Measurements from ENCODE around the gene CHAC1.

The CHAC1 gene

GRCh38 chr15:40933517-40933902 lies 19.8 kb upstream of the CHAC1 start:
- H3K4me2 ChIP-seq (ENCODE audit: low read length): no peak overlapping the region

GRCh38 chr15:40934457-40934856 lies 18.8 kb upstream of the CHAC1 start:
- H3K4me2 ChIP-seq (ENCODE audit: low read length): no peak overlapping the region
- no peaks in the 10 kb centered on the region for H3K9me3 ChIP-seq (ENCODE audit: control insufficient read depth, insufficient read depth, low read length)
- TF ChIP-seq, protein P1, sequence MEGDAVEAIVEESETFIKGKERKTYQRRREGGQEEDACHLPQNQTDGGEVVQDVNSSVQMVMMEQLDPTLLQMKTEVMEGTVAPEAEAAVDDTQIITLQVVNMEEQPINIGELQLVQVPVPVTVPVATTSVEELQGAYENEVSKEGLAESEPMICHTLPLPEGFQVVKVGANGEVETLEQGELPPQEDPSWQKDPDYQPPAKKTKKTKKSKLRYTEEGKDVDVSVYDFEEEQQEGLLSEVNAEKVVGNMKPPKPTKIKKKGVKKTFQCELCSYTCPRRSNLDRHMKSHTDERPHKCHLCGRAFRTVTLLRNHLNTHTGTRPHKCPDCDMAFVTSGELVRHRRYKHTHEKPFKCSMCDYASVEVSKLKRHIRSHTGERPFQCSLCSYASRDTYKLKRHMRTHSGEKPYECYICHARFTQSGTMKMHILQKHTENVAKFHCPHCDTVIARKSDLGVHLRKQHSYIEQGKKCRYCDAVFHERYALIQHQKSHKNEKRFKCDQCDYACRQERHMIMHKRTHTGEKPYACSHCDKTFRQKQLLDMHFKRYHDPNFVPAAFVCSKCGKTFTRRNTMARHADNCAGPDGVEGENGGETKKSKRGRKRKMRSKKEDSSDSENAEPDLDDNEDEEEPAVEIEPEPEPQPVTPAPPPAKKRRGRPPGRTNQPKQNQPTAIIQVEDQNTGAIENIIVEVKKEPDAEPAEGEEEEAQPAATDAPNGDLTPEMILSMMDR (IDR thresholded peaks at IDR 0.05; ENCODE audit: low read depth, low read length, poor library complexity, severe bottlenecking): no peak
- TF ChIP-seq EZH2phosphoT487 (IDR thresholded peaks at IDR 0.05; ENCODE audit: borderline replicate concordance, low read length): no peak
- H3K27me3 ChIP-seq (ENCODE audit: control insufficient read depth, low read length): peaks cover 24% of the 10 kb centered on the region
- H3K27ac ChIP-seq (ENCODE audit: low read depth, low read length): no peak overlapping the region
- H3K9me2 ChIP-seq (replicated peaks; ENCODE audit: control insufficient read depth, low read length): no peaks in the 10 kb centered on the region
- no peaks in the 10 kb centered on the region for H3K79me2 ChIP-seq (ENCODE audit: control insufficient read depth, low read length)
- H3K4me3 ChIP-seq (ENCODE audit: low read length): no peak overlapping the region
- peaks cover 33% of the 10 kb centered on the region for H3K4me1 ChIP-seq (ENCODE audit: control insufficient read depth, low read length)
- H4K20me1 ChIP-seq (ENCODE audit: control insufficient read depth, insufficient read depth, low read depth, low read length): no peaks in the 10 kb centered on the region
- no peaks in the 10 kb centered on the region for H3F3A ChIP-seq (ENCODE audit: control insufficient read depth, insufficient read depth)
- H3K36me3 ChIP-seq (ENCODE audit: control insufficient read depth, low read length): no peaks in the 10 kb centered on the region

More at GRCh38 chr15:40933517-40933902, 19.8 kb upstream of the CHAC1 start:
- H3K9me3 ChIP-seq (ENCODE audit: control insufficient read depth, insufficient read depth, low read length): no peaks in the 10 kb centered on the region
- no peaks in the 10 kb centered on the region for H3K36me3 ChIP-seq (ENCODE audit: control insufficient read depth, low read length)
- H3F3A ChIP-seq (ENCODE audit: control insufficient read depth, insufficient read depth): no peaks in the 10 kb centered on the region
- H3K27ac ChIP-seq (ENCODE audit: low read depth, low read length): no peak overlapping the region
- no peak for TF ChIP-seq EZH2phosphoT487 (IDR thresholded peaks at IDR 0.05; ENCODE audit: borderline replicate concordance, low read length)
- TF ChIP-seq, protein P1 (IDR thresholded peaks at IDR 0.05; ENCODE audit: low read depth, low read length, poor library complexity, severe bottlenecking): no peak
- H3K4me3 ChIP-seq (ENCODE audit: low read length): no peak overlapping the region
- H3K4me1 ChIP-seq (ENCODE audit: control insufficient read depth, low read length): peaks cover 43% of the 10 kb centered on the region
- H3K79me2 ChIP-seq (ENCODE audit: control insufficient read depth, low read length): no peaks in the 10 kb centered on the region
- peaks cover 34% of the 10 kb centered on the region for H3K27me3 ChIP-seq (ENCODE audit: control insufficient read depth, low read length)
- no peaks in the 10 kb centered on the region for H4K20me1 ChIP-seq (ENCODE audit: control insufficient read depth, insufficient read depth, low read depth, low read length)
- H3K9me2 ChIP-seq (replicated peaks; ENCODE audit: control insufficient read depth, low read length): no peaks in the 10 kb centered on the region

DNA sequence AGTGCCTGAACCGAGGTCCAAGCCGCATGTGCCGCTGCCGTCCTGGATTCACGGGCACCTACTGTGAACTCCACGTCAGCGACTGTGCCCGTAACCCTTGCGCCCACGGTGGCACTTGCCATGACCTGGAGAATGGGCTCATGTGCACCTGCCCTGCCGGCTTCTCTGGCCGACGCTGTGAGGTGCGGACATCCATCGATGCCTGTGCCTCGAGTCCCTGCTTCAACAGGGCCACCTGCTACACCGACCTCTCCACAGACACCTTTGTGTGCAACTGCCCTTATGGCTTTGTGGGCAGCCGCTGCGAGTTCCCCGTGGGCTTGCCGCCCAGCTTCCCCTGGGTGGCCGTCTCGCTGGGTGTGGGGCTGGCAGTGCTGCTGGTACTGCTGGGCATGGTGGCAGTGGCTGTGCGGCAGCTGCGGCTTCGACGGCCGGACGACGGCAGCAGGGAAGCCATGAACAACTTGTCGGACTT lies 17.0 kb upstream of the CHAC1 start:
- H3K27me3 ChIP-seq (ENCODE audit: control insufficient read depth, low read length): peaks cover 6% of the 10 kb centered on the region; the same call in 1 of the 2 replicates
- peaks cover 11% of the 10 kb centered on the region for H3F3A ChIP-seq (ENCODE audit: control insufficient read depth, insufficient read depth)
- no peak overlapping the region for H3K4me3 ChIP-seq (ENCODE audit: low read length)
- H3K9me3 ChIP-seq (ENCODE audit: control insufficient read depth, insufficient read depth, low read length): no peaks in the 10 kb centered on the region
- no peak overlapping the region for H3K27ac ChIP-seq (ENCODE audit: low read depth, low read length)
- no peaks in the 10 kb centered on the region for H4K20me1 ChIP-seq (ENCODE audit: control insufficient read depth, insufficient read depth, low read depth, low read length)
- no peaks in the 10 kb centered on the region for H3K79me2 ChIP-seq (ENCODE audit: control insufficient read depth, low read length)
- peaks cover 33% of the 10 kb centered on the region for H3K4me1 ChIP-seq (ENCODE audit: control insufficient read depth, low read length)
- H3K4me2 ChIP-seq (ENCODE audit: low read length): no peak overlapping the region
- no peaks in the 10 kb centered on the region for H3K9me2 ChIP-seq (replicated peaks; ENCODE audit: control insufficient read depth, low read length)
- TF ChIP-seq, protein P1 (IDR thresholded peaks at IDR 0.05; ENCODE audit: low read depth, low read length, poor library complexity, severe bottlenecking): no peak
- TF ChIP-seq EZH2phosphoT487 (IDR thresholded peaks at IDR 0.05; ENCODE audit: borderline replicate concordance, low read length): no peak
- H3K36me3 ChIP-seq (ENCODE audit: control insufficient read depth, low read length): no peaks in the 10 kb centered on the region

Measured in DOHH2 (cell line).